Adrenal gland (tissue), 5 donors: ENCODE measurements around the gene LSAMP.

Experiments
- POLR2A ChIP-seq, 2 donors: fragments of 450-650 bp; IDR thresholded peaks; one replicate each; pipeline ENCODE4 v1.6.1; 2017; ENCODE audit warnings: antibody characterized with exemption in 2 of 2, mild to moderate bottlenecking in 2 of 2, moderate library complexity in 1 of 2
- TF ChIP-seq, protein P1 (sequence below), 6 experiments: fragments of 450-650 bp in 4 of 6; fragments of 200-600 bp in 2 of 6; sonication (generic) in 1 of 6; IDR thresholded peaks; 1 replicate in 5 of 6; 2 replicates in 1 of 6; pipeline versions ENCODE4 v1.5.1 to v1.8.0; 2016 to 2021; ENCODE audit warnings: antibody characterized with exemption in 6 of 6, mild to moderate bottlenecking in 2 of 6, moderate library complexity in 1 of 6
- donor health status: DM: no; HTN: no; CAD: no.

GRCh38 chr3:116032176-116032575 is 413.1 kb downstream of the LSAMP start:
- TF ChIP-seq, protein P1, sequence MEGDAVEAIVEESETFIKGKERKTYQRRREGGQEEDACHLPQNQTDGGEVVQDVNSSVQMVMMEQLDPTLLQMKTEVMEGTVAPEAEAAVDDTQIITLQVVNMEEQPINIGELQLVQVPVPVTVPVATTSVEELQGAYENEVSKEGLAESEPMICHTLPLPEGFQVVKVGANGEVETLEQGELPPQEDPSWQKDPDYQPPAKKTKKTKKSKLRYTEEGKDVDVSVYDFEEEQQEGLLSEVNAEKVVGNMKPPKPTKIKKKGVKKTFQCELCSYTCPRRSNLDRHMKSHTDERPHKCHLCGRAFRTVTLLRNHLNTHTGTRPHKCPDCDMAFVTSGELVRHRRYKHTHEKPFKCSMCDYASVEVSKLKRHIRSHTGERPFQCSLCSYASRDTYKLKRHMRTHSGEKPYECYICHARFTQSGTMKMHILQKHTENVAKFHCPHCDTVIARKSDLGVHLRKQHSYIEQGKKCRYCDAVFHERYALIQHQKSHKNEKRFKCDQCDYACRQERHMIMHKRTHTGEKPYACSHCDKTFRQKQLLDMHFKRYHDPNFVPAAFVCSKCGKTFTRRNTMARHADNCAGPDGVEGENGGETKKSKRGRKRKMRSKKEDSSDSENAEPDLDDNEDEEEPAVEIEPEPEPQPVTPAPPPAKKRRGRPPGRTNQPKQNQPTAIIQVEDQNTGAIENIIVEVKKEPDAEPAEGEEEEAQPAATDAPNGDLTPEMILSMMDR (IDR thresholded peaks at IDR 0.05): no peak
- TF ChIP-seq POLR2A (IDR thresholded peaks at IDR 0.05): no peak
